WERI-Rb-1 (cell line): Measurements from ENCODE around the gene SGIP1.
A peak's percentile ranks its signal among the peaks of the same experiment; 100 is the strongest.
"Not testable (repeated sequence)": the region's sequence is repeated elsewhere in the genome, so short reads cannot be mapped to it uniquely, and the experiment has no call there.

ENCODE experiments used
- DNase-seq: peaks from one replicate; pipeline ENCODE4 v3.0.0-alpha.2; 2020
- H3K27ac ChIP-seq: fragments of 250-450 bp; sonication (Bioruptor Pico); 2 replicates; pipeline ENCODE4 v1.5.1; 2020; ENCODE audit warnings: mild to moderate bottlenecking, moderate library complexity
- H3K27me3 ChIP-seq: fragments of 250-450 bp; sonication (Bioruptor Pico); 2 replicates; pipeline ENCODE4 v1.5.1; 2021; ENCODE audit warnings: mild to moderate bottlenecking, low read depth, moderate library complexity; ENCODE audit not compliant: insufficient read depth, severe bottlenecking
- H3K36me3 ChIP-seq: fragments of 250-450 bp; sonication (Bioruptor Pico); 2 replicates; pipeline ENCODE4 v1.5.1; 2020; ENCODE audit warnings: mild to moderate bottlenecking, moderate library complexity
- H3K4me3 ChIP-seq: 2 replicates; pipeline ENCODE4 v1.5.1; 2011; ENCODE audit warnings: low read depth, mild to moderate bottlenecking, control low read depth, low read length
- H3K9me3 ChIP-seq: fragments of 250-450 bp; sonication (Bioruptor Pico); 2 replicates; pipeline ENCODE4 v1.5.1; 2021; ENCODE audit warnings: mild to moderate bottlenecking, moderate library complexity; ENCODE audit not compliant: severe bottlenecking
- CTCF ChIP-seq: IDR thresholded peaks from 2 replicates; pipeline ENCODE4 v1.5.1; 2011; ENCODE audit warnings: low read depth, mild to moderate bottlenecking, control low read depth, inconsistent platforms, low read length

SGIP1 gene

GRCh38 chr1:66711420-66711819 lies 177.5 kb downstream of the SGIP1 start:
- H3K27me3 ChIP-seq: no peaks in the 10 kb centered on the region
- TF ChIP-seq CTCF: peak; percentile 57
- no peaks in the 10 kb centered on the region for H3K9me3 ChIP-seq
- no peak overlapping the region for H3K4me3 ChIP-seq
- H3K27ac ChIP-seq: no peak overlapping the region
- no peaks in the 10 kb centered on the region for H3K36me3 ChIP-seq
- peak; percentile 27 for DNase-seq

GRCh38 chr1:66712839-66713238 lies 178.9 kb downstream of the SGIP1 start:
- H3K4me3 ChIP-seq: no peak overlapping the region
- H3K9me3 ChIP-seq: no peaks in the 10 kb centered on the region
- H3K27me3 ChIP-seq: no peaks in the 10 kb centered on the region
- H3K27ac ChIP-seq: no peak overlapping the region
- no peaks in the 10 kb centered on the region for H3K36me3 ChIP-seq
- TF ChIP-seq CTCF: no peak
- DNase-seq: no peak

- H3K36me3 ChIP-seq: no peaks in the 10 kb centered on the region
- TF ChIP-seq CTCF: no peak
Measured at GRCh38 chr1:66723985-66724384, 190.0 kb downstream of the SGIP1 start.

GRCh38 chr1:66725885-66726665 lies 192.1 kb downstream of the SGIP1 start:
- DNase-seq: peak; percentile 55
- no peaks in the 10 kb centered on the region for H3K9me3 ChIP-seq
- no peaks in the 10 kb centered on the region for H3K36me3 ChIP-seq
- peak; percentile 86 for TF ChIP-seq CTCF
- no peak overlapping the region for H3K4me3 ChIP-seq
- no peaks in the 10 kb centered on the region for H3K27me3 ChIP-seq
- no peak overlapping the region for H3K27ac ChIP-seq

More at GRCh38 chr1:66723985-66724384, 190.0 kb downstream of the SGIP1 start:
- no peak for DNase-seq
- no peak overlapping the region for H3K27ac ChIP-seq
- H3K4me3 ChIP-seq: no peak overlapping the region
- H3K9me3 ChIP-seq: no peaks in the 10 kb centered on the region
- no peaks in the 10 kb centered on the region for H3K27me3 ChIP-seq

GRCh38 chr1:66728021-66728420 lies 194.1 kb downstream of the SGIP1 start:
- no peaks in the 10 kb centered on the region for H3K9me3 ChIP-seq
- no peak overlapping the region for H3K4me3 ChIP-seq
- no peak for TF ChIP-seq CTCF
- H3K27me3 ChIP-seq: no peaks in the 10 kb centered on the region
- H3K27ac ChIP-seq: no peak overlapping the region
- no peaks in the 10 kb centered on the region for H3K36me3 ChIP-seq
- DNase-seq: no peak

- not testable (repeated sequence) for DNase-seq, H3K36me3 ChIP-seq, H3K27ac ChIP-seq, H3K9me3 ChIP-seq, H3K27me3 ChIP-seq, H3K4me3 ChIP-seq
Measured at GRCh38 chr1:66728716-66729115, 194.8 kb downstream of the SGIP1 start.
